GM12801 (cell line): ENCODE data around the gene KPNB1.

Experiments
- CTCF ChIP-seq: IDR thresholded peaks from one replicate; pipeline ENCODE4 v1.5.1; 2011; ENCODE audit warnings: control low read depth; ENCODE audit not compliant: insufficient read length; ENCODE audit errors: extremely low read depth

Gene KPNB1

GRCh38 chr17:47687328-47687690 lies 37.6 kb downstream of the KPNB1 start:
- no peak for TF ChIP-seq CTCF

- TF ChIP-seq CTCF, result no peak
Observed at GRCh38 chr17:47687748-47688147, 38.0 kb downstream of the KPNB1 start.

DNA sequence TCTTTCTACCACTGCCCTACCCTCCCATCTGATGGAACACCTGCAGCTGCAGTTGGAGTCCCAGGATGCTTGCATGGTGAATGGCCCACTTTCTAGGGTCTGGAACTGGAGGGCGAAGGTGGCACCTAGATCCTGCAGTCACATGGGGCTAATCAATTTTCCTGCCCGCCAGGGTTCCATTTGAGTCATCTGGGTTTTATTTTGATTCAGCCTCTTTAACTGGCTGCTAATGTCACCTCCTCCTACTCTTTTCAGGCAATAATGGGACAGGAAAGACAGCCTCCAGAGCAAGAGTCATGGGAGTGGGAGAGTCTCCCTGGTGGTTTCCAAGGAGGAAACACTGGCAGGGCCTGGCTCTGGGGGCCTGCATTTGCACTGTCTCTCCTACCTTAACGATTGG lies 40.4 kb downstream of the KPNB1 start:
- no peak for TF ChIP-seq CTCF

DNA sequence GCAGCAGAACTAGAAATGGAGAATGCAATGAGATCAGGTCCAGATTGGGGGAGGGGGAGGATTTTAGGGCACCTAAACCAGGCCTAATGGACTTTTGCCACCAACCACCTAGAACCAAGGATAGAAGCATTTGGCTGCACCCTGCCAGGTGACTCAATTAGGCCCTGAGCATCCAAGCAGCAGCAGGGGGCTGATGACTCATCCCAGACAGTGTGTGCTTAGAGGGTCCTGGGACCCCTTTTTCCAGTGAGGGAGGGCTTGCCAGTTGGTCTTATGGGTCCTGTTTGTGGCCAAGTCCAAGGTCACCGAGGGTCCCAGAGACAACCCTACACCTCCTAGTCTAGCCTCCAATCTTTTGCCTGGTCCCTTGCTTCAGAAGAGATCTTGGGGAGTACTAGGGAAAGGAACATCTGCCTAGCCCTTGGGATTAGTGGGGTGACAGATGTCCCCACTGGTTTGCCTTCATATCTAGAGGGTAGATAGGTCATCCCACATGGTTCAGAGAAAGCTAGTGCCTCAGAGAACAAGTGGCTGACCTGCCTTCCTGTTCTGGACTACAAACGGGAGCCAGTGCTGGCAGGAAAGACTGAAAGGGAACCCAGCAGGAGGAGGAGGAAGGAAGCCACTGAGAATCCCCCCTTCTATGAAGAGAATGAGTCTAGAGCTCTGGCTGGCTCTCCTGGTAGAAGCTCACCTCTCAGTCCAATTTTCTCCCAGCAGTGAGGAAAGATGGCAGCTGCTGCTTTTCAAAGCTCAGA lies 42.6 kb downstream of the KPNB1 start:
- no peak for TF ChIP-seq CTCF

DNA sequence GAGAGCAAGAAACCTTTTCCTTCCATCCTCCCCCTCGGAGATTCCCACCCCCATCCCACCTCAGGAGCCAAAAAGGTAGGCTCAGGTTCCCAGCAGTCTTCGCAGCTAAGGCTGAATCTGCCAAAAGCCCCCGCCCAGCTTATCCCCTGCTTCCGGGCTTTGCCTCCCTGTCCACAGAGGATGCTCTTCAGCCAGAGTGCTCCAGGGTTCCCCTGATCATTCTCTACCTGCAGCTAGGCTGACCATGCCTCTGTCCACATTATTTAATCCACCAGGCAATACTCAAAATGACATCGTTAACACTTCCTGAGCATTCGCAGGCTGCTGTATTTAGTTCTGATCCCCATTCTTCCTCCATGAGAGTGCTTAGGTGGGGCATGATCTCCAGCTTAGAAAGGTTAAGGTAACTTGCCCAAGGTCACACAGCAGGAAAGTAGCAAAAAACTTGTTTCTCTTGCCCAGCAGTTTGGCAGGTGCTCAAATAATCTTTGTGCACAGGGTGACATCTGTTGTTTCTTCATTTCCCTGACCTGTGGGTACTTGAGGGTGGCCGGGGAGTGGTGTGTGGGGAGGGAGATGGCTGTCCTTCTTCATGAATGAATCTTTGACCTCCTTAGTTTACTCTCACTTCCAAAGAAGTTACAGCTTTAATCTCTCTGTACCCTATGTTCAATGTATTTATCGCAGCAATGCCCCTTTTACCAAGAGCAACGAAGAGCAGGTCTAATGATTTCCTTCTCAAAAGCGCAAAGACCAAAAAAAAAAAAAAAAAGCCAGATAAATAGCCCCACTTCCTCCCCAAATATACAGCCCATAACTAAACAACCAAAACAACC lies 43.4 kb downstream of the KPNB1 start:
- TF ChIP-seq CTCF, result no peak

GRCh38 chr17:47693731-47694580 lies 44.2 kb downstream of the KPNB1 start, which contains the start of gene TBKBP1:
Gene TBKBP1 (plus strand): TSS chr17:47694161. CDS start chr17:47696113, 1,952 bp downstream.
- TF ChIP-seq CTCF, result no peak
